Fibroblast of pulmonary artery (primary cell): ENCODE measurements around the gene LRCH1.

Experiments
- DNase-seq: peaks from one replicate; pipeline ENCODE4 v3.0.0-alpha.2; 2010; ENCODE audit warnings: low read depth
- H3K4me3 ChIP-seq: replicated peaks from 2 replicates; pipeline ENCODE4 v1.5.1; 2011; ENCODE audit warnings: low read depth, mild to moderate bottlenecking, control low read depth, low read length, moderate library complexity
- CTCF ChIP-seq: IDR thresholded peaks from 2 replicates; pipeline ENCODE4 v1.5.1; 2011; ENCODE audit warnings: mild to moderate bottlenecking, control low read depth, low read length, inconsistent platforms; ENCODE audit errors: missing control alignments

LRCH1 gene

GRCh38 chr13:46745706-46746105 is 192.7 kb downstream of the LRCH1 start:
- no peak for DNase-seq
- no peak overlapping the region for H3K4me3 ChIP-seq
- no peak for TF ChIP-seq CTCF

- no peak for DNase-seq
- H3K4me3 ChIP-seq, result no peak overlapping the region
- TF ChIP-seq CTCF, result no peak
Measured at GRCh38 chr13:46747031-46747820, 194.3 kb downstream of the LRCH1 start.

GRCh38 chr13:46748300-46748699 is 195.3 kb downstream of the LRCH1 start:
- H3K4me3 ChIP-seq, result no peak overlapping the region
- no peak for TF ChIP-seq CTCF
- DNase-seq, result no peak

GRCh38 chr13:46749951-46750350 is 197.0 kb downstream of the LRCH1 start:
- no peak for TF ChIP-seq CTCF
- DNase-seq, result no peak
- H3K4me3 ChIP-seq, result no peak overlapping the region

- H3K4me3 ChIP-seq, result no peak overlapping the region
- DNase-seq, result no peak
- TF ChIP-seq CTCF, result no peak
Measured at GRCh38 chr13:46751811-46752635, 199.1 kb downstream of the LRCH1 start.

- H3K4me3 ChIP-seq, result no peak overlapping the region
- no peak for DNase-seq
- no peak for TF ChIP-seq CTCF
Measured at GRCh38 chr13:46753137-46753536, 200.2 kb downstream of the LRCH1 start.
